GM12801 (cell line): Measurements from ENCODE around the gene SHE.

Source experiments
- CTCF ChIP-seq: IDR thresholded peaks from one replicate; pipeline ENCODE4 v1.5.1; 2011; ENCODE audit warnings: control low read depth; ENCODE audit not compliant: insufficient read length; ENCODE audit errors: extremely low read depth

The SHE gene

GRCh38 chr1:154503898-154504297 lies 1.7 kb upstream of the SHE start:
- no peak for TF ChIP-seq CTCF

- TF ChIP-seq CTCF: no peak
These were observed 518 bp upstream of the SHE start for GRCh38 chr1:154502744-154503115.

- TF ChIP-seq CTCF: no peak
These were observed 668 bp downstream of the SHE start for GRCh38 chr1:154501423-154502065.

GRCh38 chr1:154500533-154500932 lies 1.7 kb downstream of the SHE start:
- TF ChIP-seq CTCF: no peak

- TF ChIP-seq CTCF: no peak
These were observed 2.8 kb downstream of the SHE start for GRCh38 chr1:154499446-154499845.

- TF ChIP-seq CTCF: no peak
These were observed 5.0 kb downstream of the SHE start for GRCh38 chr1:154497026-154497806.

GRCh38 chr1:154496383-154496782 lies 5.8 kb downstream of the SHE start:
- no peak for TF ChIP-seq CTCF
